Esophagus muscularis mucosa (tissue), 4 donors: ENCODE data around the gene SPANXB1. TPM values are rescaled to one million over a fixed set of nuclear protein-coding genes. Genes with fewer than 3 reads are reported as not detected.
"Not testable (repeated sequence)": the region's sequence is repeated elsewhere in the genome, so short reads cannot be mapped to it uniquely, and the experiment has no call there.

Experiments
- DNase-seq: peaks from one replicate; pipeline ENCODE4 v3.0.0-alpha.2; 2017; ENCODE audit errors: extremely low spot score
- H3K27ac ChIP-seq, 4 donors: fragments of 200-600 bp; sonication (generic); replicated peaks in 1 of 4; 1 replicate in 3 of 4; 2 replicates in 1 of 4; pipeline ENCODE4 v1.5.1; 2016 to 2019; ENCODE audit warnings: mild to moderate bottlenecking in 1 of 4
- H3K27me3 ChIP-seq, 4 donors: fragments of 200-600 bp; sonication (generic); one replicate each; pipeline versions ENCODE4 v1.5.1 to v1.6.0; 2016 to 2019
- H3K36me3 ChIP-seq, 4 donors: fragments of 200-600 bp; sonication (generic); one replicate each; pipeline ENCODE4 v1.5.1; 2016 to 2019
- H3K4me1 ChIP-seq, 4 donors: fragments of 200-600 bp; sonication (generic); one replicate each; pipeline ENCODE4 v1.5.1; 2016 to 2019
- H3K4me3 ChIP-seq, 4 donors: fragments of 200-600 bp; sonication (generic); 1 replicate in 2 of 4; 2 replicates in 2 of 4; pipeline ENCODE4 v1.5.1; 2016 to 2019; ENCODE audit warnings: mild to moderate bottlenecking in 4 of 4, moderate library complexity in 1 of 4
- H3K9me3 ChIP-seq, 4 donors: fragments of 200-600 bp; sonication (generic); 1 replicate in 3 of 4; 2 replicates in 1 of 4; pipeline ENCODE4 v1.5.1; 2016 to 2019
- CTCF ChIP-seq, 3 experiments: fragments of 200-600 bp in 2 of 3; fragments of 450-650 bp in 1 of 3; sonication (generic) in 2 of 3; IDR thresholded peaks; one replicate each; pipeline ENCODE4 v1.5.1; 2017 to 2019; ENCODE audit warnings: antibody characterized with exemption in 3 of 3, mild to moderate bottlenecking in 2 of 3, moderate library complexity in 1 of 3
- EP300 ChIP-seq: sonication (generic); formaldehyde crosslinking; IDR thresholded peaks from one replicate; pipeline ENCODE4 v1.6.1; 2017; ENCODE audit warnings: antibody characterized with exemption
- POLR2A ChIP-seq: fragments of 450-650 bp; IDR thresholded peaks from one replicate; pipeline ENCODE4 v1.6.1; 2017; ENCODE audit warnings: antibody characterized with exemption, moderate library complexity, mild to moderate bottlenecking, low read depth
- POLR2AphosphoS5 ChIP-seq, 2 donors: sonication (generic); formaldehyde crosslinking; IDR thresholded peaks; one replicate each; pipeline ENCODE4 v1.6.1; 2017; ENCODE audit warnings: antibody characterized with exemption in 2 of 2
- WGBS: methylation state at CpG from one replicate; pipeline ENCODE4 v1.1.5; 2018; 5-methylcytosine and 5-hydroxymethylcytosine counted together
- intact Hi-C: fragments of 100-400 bp; cut with DNase I; formaldehyde crosslinking; loops from one replicate; pipeline ENCODE4 v1.15.1; 2023
- total RNA-seq, 4 donors: library from RNA; depleted of rRNA; stranded (reverse); fragments of >200 nt; gene quantifications; one replicate each; pipeline versions ENCODE4 v1.1.0 to v1.2.1, GENCODE V29; 2016

The SPANXB1 gene
- total RNA-seq, 4 donors from 2014 or later: not detected

DNA sequence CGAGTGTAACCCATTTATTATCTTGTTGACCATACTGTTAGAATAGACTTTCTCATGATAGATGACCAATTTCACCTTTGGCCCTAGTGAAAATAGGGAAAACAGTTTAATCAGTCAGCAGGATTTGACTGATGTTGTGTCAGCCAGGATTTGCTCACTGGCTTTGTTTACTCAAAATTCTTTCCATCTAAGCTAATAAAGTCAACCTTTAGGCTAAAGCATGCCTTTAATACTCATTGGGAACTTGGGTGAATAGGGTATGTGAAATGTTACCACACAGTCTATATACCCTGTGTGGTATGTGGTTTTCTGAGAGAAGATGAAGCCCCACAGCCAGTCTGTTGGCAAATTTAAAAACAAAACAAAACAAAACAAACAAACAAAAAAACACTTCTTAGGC, 18.7 kb upstream of the SPANXB1 start:
- no peaks in the 10 kb centered on the region for H3K9me3 ChIP-seq
- H3K4me3 ChIP-seq: no peak overlapping the region
- H3K27me3 ChIP-seq: no peaks in the 10 kb centered on the region
- intact Hi-C loops: no loop called here
- no peak for DNase-seq
- no peaks in the 10 kb centered on the region for H3K4me1 ChIP-seq
- no peak overlapping the region for H3K27ac ChIP-seq
- 50% methylated on average over 1 of the region's 1 CpG for WGBS
- no peak for TF ChIP-seq POLR2AphosphoS5 (IDR thresholded peaks at IDR 0.05)
- TF ChIP-seq EP300: no peak
- TF ChIP-seq CTCF (IDR thresholded peaks at IDR 0.05): no peak
- TF ChIP-seq POLR2A: no peak
- H3K36me3 ChIP-seq: no peaks in the 10 kb centered on the region

GRCh38 chrX:141005243-141005642, 2.8 kb downstream of the SPANXB1 start:
- H3K9me3 ChIP-seq, H3K4me3 ChIP-seq, H3K36me3 ChIP-seq, intact Hi-C loops, H3K27me3 ChIP-seq, DNase-seq, H3K27ac ChIP-seq, H3K4me1 ChIP-seq: not testable (repeated sequence)
- WGBS: 61% methylated on average over 5 of the region's 6 CpGs

GRCh38 chrX:141044246-141044645, 41.9 kb downstream of the SPANXB1 start:
- intact Hi-C loops: not testable (repeated sequence)

GRCh38 chrX:141049878-141050277, 47.5 kb downstream of the SPANXB1 start:
- H3K4me1 ChIP-seq, H3K4me3 ChIP-seq, intact Hi-C loops, H3K9me3 ChIP-seq, DNase-seq, H3K27me3 ChIP-seq, H3K36me3 ChIP-seq, H3K27ac ChIP-seq: not testable (repeated sequence)
- 84% methylated on average over 3 of the region's 3 CpGs for WGBS

More at GRCh38 chrX:141044246-141044645, 41.9 kb downstream of the SPANXB1 start:
- H3K4me1 ChIP-seq, H3K9me3 ChIP-seq, H3K27me3 ChIP-seq, H3K27ac ChIP-seq, H3K4me3 ChIP-seq, H3K36me3 ChIP-seq, DNase-seq: not testable (repeated sequence)
- WGBS: 71% methylated on average over 4 of the region's 14 CpGs

GRCh38 chrX:141052098-141052497, 49.7 kb downstream of the SPANXB1 start:
- H3K27ac ChIP-seq, H3K4me1 ChIP-seq, H3K9me3 ChIP-seq, DNase-seq, H3K4me3 ChIP-seq, H3K36me3 ChIP-seq, intact Hi-C loops, H3K27me3 ChIP-seq: not testable (repeated sequence)
- 72% methylated on average over 5 of the region's 5 CpGs for whole genome bisulfite sequencing

Other genes with a start within 250 kb of the SPANXB1 start
- 1 to 10 TPM; 3.3 to 6.6 (median 6.0) TPM for gene LDOC1, start 174.5 kb downstream of the SPANXB1 start, total RNA-seq
- gene SPANXC, start 239.9 kb downstream of the SPANXB1 start, total RNA-seq: not detected